Measurements from ENCODE around the gene FILIP1. TPM values are rescaled to one million over a fixed set of nuclear protein-coding genes. Genes with fewer than 3 reads are reported as not detected.
A peak's percentile ranks its signal among the peaks of the same experiment; 100 is the strongest.
"Not testable (repeated sequence)": the region's sequence is repeated elsewhere in the genome, so short reads cannot be mapped to it uniquely, and the experiment has no call there.

Gene FILIP1
- total RNA-seq, 6 experiments from 2014 or later = 0.09 to 0.24 (median 0.12) TPM

DNA sequence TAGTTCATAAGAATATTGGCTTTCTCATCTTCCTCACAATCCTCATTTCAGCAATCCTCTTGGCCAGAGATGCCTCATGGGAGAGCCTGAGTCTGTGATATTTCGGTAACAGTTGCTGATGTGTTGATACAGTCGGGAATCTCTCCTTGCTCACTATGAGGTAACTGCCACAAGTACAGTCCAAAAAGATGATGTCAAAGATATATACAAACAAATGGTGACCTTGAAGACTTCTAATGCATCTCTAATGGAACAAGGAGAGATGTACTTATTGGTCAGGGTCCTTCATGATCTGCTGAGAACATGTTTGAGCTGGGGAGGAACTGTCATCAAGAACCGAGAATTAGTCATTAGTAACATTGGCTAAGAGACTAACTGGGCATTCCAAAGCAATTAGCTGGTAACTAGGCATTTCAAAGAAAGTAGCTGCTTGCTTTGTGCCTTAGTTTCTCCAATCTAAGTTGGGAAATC, 56.1 kb downstream of the FILIP1 start:
- peak; percentile 76 for DNase-seq
- peaks cover 37% of the 10 kb centered on the region for H3K4me1 Mint-ChIP-seq (ENCODE audit: low read depth)
- no peaks in the 10 kb centered on the region for H3K27me3 Mint-ChIP-seq (ENCODE audit: insufficient read depth)
- no peaks in the 10 kb centered on the region for H3K36me3 Mint-ChIP-seq (ENCODE audit: low read depth)
- H3K9me3 Mint-ChIP-seq = no peaks in the 10 kb centered on the region; the same call in 1 of the 2 replicates
- H3K27ac Mint-ChIP-seq = peak overlapping the region; percentile 81
- H3K4me3 Mint-ChIP-seq = peak overlapping the region; percentile 32
- no peak for TF ChIP-seq CTCF (IDR thresholded peaks at IDR 0.05)

DNA sequence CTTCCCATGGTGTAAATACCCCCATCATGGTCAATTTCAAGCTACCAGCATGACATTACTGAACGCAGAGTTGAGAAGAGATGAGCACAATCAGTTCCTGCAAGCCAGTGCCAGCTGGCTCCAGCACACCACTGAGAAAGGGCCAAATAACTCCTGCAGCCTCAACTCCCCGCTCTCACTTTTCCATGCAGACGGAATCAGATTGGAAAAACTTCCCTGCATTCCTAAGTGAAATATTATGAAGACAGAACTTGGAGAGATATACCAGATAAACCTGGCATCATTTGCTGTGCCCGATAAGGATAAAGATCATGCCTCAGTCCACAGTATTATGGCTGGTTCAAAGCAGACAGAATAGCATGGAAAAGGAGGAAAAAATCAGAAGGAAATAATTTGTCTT, 56.7 kb downstream of the FILIP1 start:
- DNase-seq = no peak
- H3K4me1 Mint-ChIP-seq (ENCODE audit: low read depth) = peaks cover 38% of the 10 kb centered on the region
- no peaks in the 10 kb centered on the region for H3K36me3 Mint-ChIP-seq (ENCODE audit: low read depth)
- peak overlapping the region; percentile 32; the same call in 1 of the 2 replicates for H3K4me3 Mint-ChIP-seq
- H3K27me3 Mint-ChIP-seq (ENCODE audit: insufficient read depth) = no peaks in the 10 kb centered on the region
- TF ChIP-seq CTCF (IDR thresholded peaks at IDR 0.05) = no peak
- H3K9me3 Mint-ChIP-seq = no peaks in the 10 kb centered on the region; the same call in 1 of the 2 replicates
- peak overlapping the region; percentile 81 for H3K27ac Mint-ChIP-seq

GRCh38 chr6:75432809-75433208, 60.8 kb downstream of the FILIP1 start:
- not testable (repeated sequence) for H3K9me3 Mint-ChIP-seq; H3K4me3 Mint-ChIP-seq; H3K27me3 Mint-ChIP-seq (ENCODE audit: insufficient read depth); H3K27ac Mint-ChIP-seq; H3K36me3 Mint-ChIP-seq (ENCODE audit: low read depth); DNase-seq
- H3K4me1 Mint-ChIP-seq (ENCODE audit: low read depth) = peaks cover 48% of the 10 kb centered on the region

GRCh38 chr6:75431379-75431778, 62.2 kb downstream of the FILIP1 start:
- peak; percentile 43 for DNase-seq
- Mint-ChIP-seq H3K4me3 (no peak overlapping the region), H3K4me1 (ENCODE audit: low read depth) (peaks cover 34% of the 10 kb centered on the region), H3K27ac (peak overlapping the region; percentile 39; the same call in 1 of the 2 replicates), H3K9me3 (no peaks in the 10 kb centered on the region; the same call in 1 of the 2 replicates), H3K27me3 (ENCODE audit: insufficient read depth) (no peaks in the 10 kb centered on the region; the same call in 1 of the 2 replicates), H3K36me3 (ENCODE audit: low read depth) (0 out of 2 replicates have a peak, but pooled peaks cover 2% of the 10 kb centered on the region)
- no peak for TF ChIP-seq CTCF (IDR thresholded peaks at IDR 0.05)

- H3K27ac Mint-ChIP-seq = no peak overlapping the region
- no peak for DNase-seq
- H3K4me3 Mint-ChIP-seq = no peak overlapping the region
- no peak for TF ChIP-seq CTCF (IDR thresholded peaks at IDR 0.05)
- no peaks in the 10 kb centered on the region; the same call in 1 of the 2 replicates for H3K9me3 Mint-ChIP-seq
- H3K27me3 Mint-ChIP-seq (ENCODE audit: insufficient read depth) = no peaks in the 10 kb centered on the region; the same call in 1 of the 2 replicates
- H3K4me1 Mint-ChIP-seq (ENCODE audit: low read depth) = peaks cover 32% of the 10 kb centered on the region
- 0 out of 2 replicates have a peak, but pooled peaks cover 3% of the 10 kb centered on the region for H3K36me3 Mint-ChIP-seq (ENCODE audit: low read depth)
These were observed 62.8 kb downstream of the FILIP1 start for GRCh38 chr6:75430631-75431325.

- Mint-ChIP-seq H3K4me1 (ENCODE audit: low read depth) (peaks cover 47% of the 10 kb centered on the region), H3K9me3 (no peaks in the 10 kb centered on the region; the same call in 1 of the 2 replicates), H3K36me3 (ENCODE audit: low read depth) (0 out of 2 replicates have a peak, but pooled peaks cover 3% of the 10 kb centered on the region), H3K4me3 (no peak overlapping the region), H3K27me3 (ENCODE audit: insufficient read depth) (no peaks in the 10 kb centered on the region; the same call in 1 of the 2 replicates), H3K27ac (no peak overlapping the region)
- TF ChIP-seq CTCF (IDR thresholded peaks at IDR 0.05) = no peak
- DNase-seq = no peak
These were observed 64.4 kb downstream of the FILIP1 start for GRCh38 chr6:75429061-75429703.
